ENCODE data around the gene SLC1A5.

The SLC1A5 gene

DNA sequence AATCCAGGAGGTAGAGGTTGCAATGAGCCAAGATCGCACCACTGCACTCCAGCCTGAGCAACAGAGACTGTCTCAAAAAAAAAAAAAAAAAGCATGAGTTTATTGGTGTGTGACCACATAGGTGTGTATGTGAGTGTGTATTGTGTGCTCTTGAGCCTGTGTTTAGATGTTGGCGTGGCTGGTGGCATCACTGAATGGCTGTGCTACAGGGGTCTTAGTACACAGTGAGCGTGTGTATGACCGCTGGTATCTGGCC lies 2.5 kb downstream of the SLC1A5 start (continued):
- TF ChIP-seq, protein P1, sequence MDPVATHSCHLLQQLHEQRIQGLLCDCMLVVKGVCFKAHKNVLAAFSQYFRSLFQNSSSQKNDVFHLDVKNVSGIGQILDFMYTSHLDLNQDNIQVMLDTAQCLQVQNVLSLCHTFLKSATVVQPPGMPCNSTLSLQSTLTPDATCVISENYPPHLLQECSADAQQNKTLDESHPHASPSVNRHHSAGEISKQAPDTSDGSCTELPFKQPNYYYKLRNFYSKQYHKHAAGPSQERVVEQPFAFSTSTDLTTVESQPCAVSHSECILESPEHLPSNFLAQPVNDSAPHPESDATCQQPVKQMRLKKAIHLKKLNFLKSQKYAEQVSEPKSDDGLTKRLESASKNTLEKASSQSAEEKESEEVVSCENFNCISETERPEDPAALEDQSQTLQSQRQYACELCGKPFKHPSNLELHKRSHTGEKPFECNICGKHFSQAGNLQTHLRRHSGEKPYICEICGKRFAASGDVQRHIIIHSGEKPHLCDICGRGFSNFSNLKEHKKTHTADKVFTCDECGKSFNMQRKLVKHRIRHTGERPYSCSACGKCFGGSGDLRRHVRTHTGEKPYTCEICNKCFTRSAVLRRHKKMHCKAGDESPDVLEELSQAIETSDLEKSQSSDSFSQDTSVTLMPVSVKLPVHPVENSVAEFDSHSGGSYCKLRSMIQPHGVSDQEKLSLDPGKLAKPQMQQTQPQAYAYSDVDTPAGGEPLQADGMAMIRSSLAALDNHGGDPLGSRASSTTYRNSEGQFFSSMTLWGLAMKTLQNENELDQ (tag by site-specific recombination; IDR thresholded peaks at IDR 0.05; ENCODE audit: low read depth), result no peak
- TF ChIP-seq, protein P2, sequence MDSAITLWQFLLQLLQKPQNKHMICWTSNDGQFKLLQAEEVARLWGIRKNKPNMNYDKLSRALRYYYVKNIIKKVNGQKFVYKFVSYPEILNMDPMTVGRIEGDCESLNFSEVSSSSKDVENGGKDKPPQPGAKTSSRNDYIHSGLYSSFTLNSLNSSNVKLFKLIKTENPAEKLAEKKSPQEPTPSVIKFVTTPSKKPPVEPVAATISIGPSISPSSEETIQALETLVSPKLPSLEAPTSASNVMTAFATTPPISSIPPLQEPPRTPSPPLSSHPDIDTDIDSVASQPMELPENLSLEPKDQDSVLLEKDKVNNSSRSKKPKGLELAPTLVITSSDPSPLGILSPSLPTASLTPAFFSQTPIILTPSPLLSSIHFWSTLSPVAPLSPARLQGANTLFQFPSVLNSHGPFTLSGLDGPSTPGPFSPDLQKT (IDR thresholded peaks at IDR 0.05; ENCODE audit: borderline replicate concordance, low read depth, low read length), result no peak
- TF ChIP-seq, protein P3, sequence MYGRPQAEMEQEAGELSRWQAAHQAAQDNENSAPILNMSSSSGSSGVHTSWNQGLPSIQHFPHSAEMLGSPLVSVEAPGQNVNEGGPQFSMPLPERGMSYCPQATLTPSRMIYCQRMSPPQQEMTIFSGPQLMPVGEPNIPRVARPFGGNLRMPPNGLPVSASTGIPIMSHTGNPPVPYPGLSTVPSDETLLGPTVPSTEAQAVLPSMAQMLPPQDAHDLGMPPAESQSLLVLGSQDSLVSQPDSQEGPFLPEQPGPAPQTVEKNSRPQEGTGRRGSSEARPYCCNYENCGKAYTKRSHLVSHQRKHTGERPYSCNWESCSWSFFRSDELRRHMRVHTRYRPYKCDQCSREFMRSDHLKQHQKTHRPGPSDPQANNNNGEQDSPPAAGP (tag by site-specific recombination; IDR thresholded peaks at IDR 0.05), result no peak
- TF ChIP-seq ZNF239 (tag by site-specific recombination; IDR thresholded peaks at IDR 0.05) (no peak), ZNF391 (tag by site-specific recombination; IDR thresholded peaks at IDR 0.05; ENCODE audit: borderline replicate concordance, low read depth) (no peak), REPIN1 (tag by site-specific recombination; IDR thresholded peaks at IDR 0.05; ENCODE audit: low read depth) (no peak), ZNF785 (tag by site-specific recombination; IDR thresholded peaks at IDR 0.05) (0 out of 2 replicates have a peak, but pooled peaks have one; percentile 11), KLF7 (tag by site-specific recombination; IDR thresholded peaks at IDR 0.05; ENCODE audit: borderline replicate concordance) (no peak), ZNF133 (tag by site-specific recombination; IDR thresholded peaks at IDR 0.05) (no peak), PRDM6 (tag by site-specific recombination; IDR thresholded peaks at IDR 0.05) (no peak), ZNF629 (tag by site-specific recombination; IDR thresholded peaks at IDR 0.05) (peak; percentile 42; the same call in 1 of the 2 replicates), ZBTB17 (tag by site-specific recombination; IDR thresholded peaks at IDR 0.05) (peak; percentile 78), ZFP3 (tag by site-specific recombination; IDR thresholded peaks at IDR 0.05; ENCODE audit: low read depth) (no peak), ZNF248 (tag by site-specific recombination; IDR thresholded peaks at IDR 0.05) (no peak), WT1 (tag by site-specific recombination; IDR thresholded peaks at IDR 0.05) (no peak), ZBTB8A (tag by site-specific recombination; IDR thresholded peaks at IDR 0.05) (no peak), ZFHX2 (tag by site-specific recombination; conservative IDR thresholded peaks at IDR 0.05) (no peak; the same call in 1 of the 2 replicates), ZSCAN4 (tag by site-specific recombination; IDR thresholded peaks at IDR 0.05) (peak; percentile 71; the same call in 1 of the 2 replicates), ZNF202 (tag by site-specific recombination; IDR thresholded peaks at IDR 0.05; ENCODE audit: borderline replicate concordance) (no peak), ZNF19 (tag by site-specific recombination; IDR thresholded peaks at IDR 0.05; ENCODE audit: low read depth) (no peak), ZNF76 (tag by site-specific recombination; IDR thresholded peaks at IDR 0.05; ENCODE audit: borderline replicate concordance, low read depth) (no peak), ZFP37 (tag by site-specific recombination; IDR thresholded peaks at IDR 0.05) (0 out of 2 replicates have a peak, but pooled peaks have one; percentile 12), HOXA7 (CRISPR knock-in tag; IDR thresholded peaks at IDR 0.05; ENCODE audit: borderline replicate concordance) (no peak), ZNF140 (tag by site-specific recombination; IDR thresholded peaks at IDR 0.05) (no peak), ZNF155 (tag by site-specific recombination; IDR thresholded peaks at IDR 0.05) (no peak), GLIS1 (tag by site-specific recombination; IDR thresholded peaks at IDR 0.05) (no peak)
- TF ChIP-seq, protein P4, sequence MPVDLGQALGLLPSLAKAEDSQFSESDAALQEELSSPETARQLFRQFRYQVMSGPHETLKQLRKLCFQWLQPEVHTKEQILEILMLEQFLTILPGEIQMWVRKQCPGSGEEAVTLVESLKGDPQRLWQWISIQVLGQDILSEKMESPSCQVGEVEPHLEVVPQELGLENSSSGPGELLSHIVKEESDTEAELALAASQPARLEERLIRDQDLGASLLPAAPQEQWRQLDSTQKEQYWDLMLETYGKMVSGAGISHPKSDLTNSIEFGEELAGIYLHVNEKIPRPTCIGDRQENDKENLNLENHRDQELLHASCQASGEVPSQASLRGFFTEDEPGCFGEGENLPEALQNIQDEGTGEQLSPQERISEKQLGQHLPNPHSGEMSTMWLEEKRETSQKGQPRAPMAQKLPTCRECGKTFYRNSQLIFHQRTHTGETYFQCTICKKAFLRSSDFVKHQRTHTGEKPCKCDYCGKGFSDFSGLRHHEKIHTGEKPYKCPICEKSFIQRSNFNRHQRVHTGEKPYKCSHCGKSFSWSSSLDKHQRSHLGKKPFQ (tag by site-specific recombination; IDR thresholded peaks at IDR 0.05), result peak; percentile 99
- TF ChIP-seq, protein P5, sequence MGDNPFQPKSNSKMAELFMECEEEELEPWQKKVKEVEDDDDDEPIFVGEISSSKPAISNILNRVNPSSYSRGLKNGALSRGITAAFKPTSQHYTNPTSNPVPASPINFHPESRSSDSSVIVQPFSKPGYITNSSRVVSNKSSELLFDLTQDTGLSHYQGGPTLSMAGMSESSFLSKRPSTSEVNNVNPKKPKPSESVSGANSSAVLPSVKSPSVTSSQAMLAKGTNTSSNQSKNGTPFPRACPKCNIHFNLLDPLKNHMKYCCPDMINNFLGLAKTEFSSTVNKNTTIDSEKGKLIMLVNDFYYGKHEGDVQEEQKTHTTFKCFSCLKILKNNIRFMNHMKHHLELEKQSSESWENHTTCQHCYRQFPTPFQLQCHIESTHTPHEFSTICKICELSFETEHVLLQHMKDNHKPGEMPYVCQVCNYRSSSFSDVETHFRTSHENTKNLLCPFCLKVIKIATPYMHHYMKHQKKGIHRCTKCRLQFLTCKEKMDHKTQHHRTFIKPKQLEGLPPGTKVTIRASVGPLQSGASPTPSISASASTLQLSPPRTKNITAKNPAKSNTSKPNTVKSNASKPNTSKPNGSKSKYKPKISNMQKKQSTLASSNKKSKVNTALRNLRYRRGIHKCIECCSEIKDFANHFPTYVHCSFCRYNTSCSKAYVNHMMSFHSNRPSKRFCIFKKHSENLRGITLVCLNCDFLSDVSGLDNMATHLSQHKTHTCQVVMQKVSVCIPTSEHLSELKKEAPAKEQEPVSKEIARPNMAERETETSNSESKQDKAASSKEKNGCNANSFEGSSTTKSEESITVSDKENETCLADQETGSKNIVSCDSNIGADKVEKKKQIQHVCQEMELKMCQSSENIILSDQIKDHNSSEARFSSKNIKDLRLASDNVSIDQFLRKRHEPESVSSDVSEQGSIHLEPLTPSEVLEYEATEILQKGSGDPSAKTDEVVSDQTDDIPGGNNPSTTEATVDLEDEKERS (tag by site-specific recombination; IDR thresholded peaks at IDR 0.05), result no peak

Data from HEK293 (cell line).